Tibial artery (tissue), 4 donors: ENCODE data around the gene TEKT2.

ENCODE experiments used
- DNase-seq, 2 donors: peaks; one replicate each; pipeline ENCODE4 v3.0.0-alpha.2; 2019
- H3K27ac ChIP-seq, 2 donors: fragments of 200-600 bp; sonication (generic) in 1 of 2; 1 replicate in 1 of 2; 2 replicates in 1 of 2; pipeline ENCODE4 v1.5.1; 2018 to 2019; ENCODE audit warnings: mild to moderate bottlenecking in 1 of 2
- H3K27me3 ChIP-seq, 2 donors: fragments of 200-600 bp; sonication (generic) in 1 of 2; one replicate each; pipeline versions ENCODE4 v1.5.1 to v1.6.0; 2016 to 2019
- H3K36me3 ChIP-seq, 3 donors: fragments of 200-600 bp; sonication (generic) in 2 of 3; one replicate each; pipeline ENCODE4 v1.5.1; 2016 to 2019; ENCODE audit warnings: mild to moderate bottlenecking in 2 of 3
- H3K4me1 ChIP-seq, 4 donors: fragments of 200-600 bp; sonication (generic) in 2 of 4; 1 replicate in 3 of 4; 2 replicates in 1 of 4; pipeline ENCODE4 v1.5.1; 2016 to 2019
- H3K4me3 ChIP-seq, 2 donors: fragments of 200-600 bp; sonication (generic) in 1 of 2; 1 replicate in 1 of 2; 2 replicates in 1 of 2; pipeline ENCODE4 v1.5.1; 2018 to 2019; ENCODE audit warnings: mild to moderate bottlenecking in 2 of 2
- H3K9me3 ChIP-seq, 3 donors: fragments of 200-600 bp; sonication (generic) in 1 of 3; one replicate each; pipeline ENCODE4 v1.5.1; 2016 to 2019
- intact Hi-C: fragments of 100-400 bp; cut with DNase I; formaldehyde crosslinking; loops from one replicate; pipeline ENCODE4 v1.15.0; 2023; ENCODE audit warnings: low total_unique reads
- TF ChIP-seq, protein P1 (sequence below), 2 experiments: fragments of 200-600 bp in 1 of 2; fragments of 450-650 bp in 1 of 2; IDR thresholded peaks; one replicate each; pipeline ENCODE4 v1.5.1; 2017 to 2019; ENCODE audit warnings: antibody characterized with exemption in 2 of 2, mild to moderate bottlenecking in 1 of 2, moderate library complexity in 1 of 2

TEKT2 gene

DNA sequence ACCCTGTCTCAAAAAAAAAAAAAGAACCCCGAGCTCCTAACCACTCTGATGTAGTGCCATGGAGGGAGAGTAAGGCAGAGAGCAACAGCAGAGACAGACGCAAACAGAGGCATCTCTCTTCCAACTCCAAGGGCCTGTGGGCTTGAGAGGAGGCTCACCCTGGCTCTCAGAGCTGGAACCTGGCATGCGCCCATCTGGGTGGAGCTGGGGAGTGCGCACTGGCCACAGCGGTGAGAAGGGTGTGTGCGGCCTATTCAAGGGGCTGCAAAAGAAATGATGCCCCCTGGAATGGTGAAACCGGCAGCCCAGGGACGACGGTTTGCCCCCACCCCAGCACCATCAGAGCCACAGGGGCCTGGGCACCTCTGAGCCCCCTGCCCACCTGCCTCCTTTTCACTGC lies 23.5 kb downstream of the TEKT2 start:
- TF ChIP-seq, protein P1, sequence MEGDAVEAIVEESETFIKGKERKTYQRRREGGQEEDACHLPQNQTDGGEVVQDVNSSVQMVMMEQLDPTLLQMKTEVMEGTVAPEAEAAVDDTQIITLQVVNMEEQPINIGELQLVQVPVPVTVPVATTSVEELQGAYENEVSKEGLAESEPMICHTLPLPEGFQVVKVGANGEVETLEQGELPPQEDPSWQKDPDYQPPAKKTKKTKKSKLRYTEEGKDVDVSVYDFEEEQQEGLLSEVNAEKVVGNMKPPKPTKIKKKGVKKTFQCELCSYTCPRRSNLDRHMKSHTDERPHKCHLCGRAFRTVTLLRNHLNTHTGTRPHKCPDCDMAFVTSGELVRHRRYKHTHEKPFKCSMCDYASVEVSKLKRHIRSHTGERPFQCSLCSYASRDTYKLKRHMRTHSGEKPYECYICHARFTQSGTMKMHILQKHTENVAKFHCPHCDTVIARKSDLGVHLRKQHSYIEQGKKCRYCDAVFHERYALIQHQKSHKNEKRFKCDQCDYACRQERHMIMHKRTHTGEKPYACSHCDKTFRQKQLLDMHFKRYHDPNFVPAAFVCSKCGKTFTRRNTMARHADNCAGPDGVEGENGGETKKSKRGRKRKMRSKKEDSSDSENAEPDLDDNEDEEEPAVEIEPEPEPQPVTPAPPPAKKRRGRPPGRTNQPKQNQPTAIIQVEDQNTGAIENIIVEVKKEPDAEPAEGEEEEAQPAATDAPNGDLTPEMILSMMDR (IDR thresholded peaks at IDR 0.05) = no peak
- DNase-seq = no peak
- Histone ChIP-seq H3K4me1 (peaks cover 0 to 28% (median 2%) of the 10 kb centered on the region in 4 donors), H3K4me3 (no peak overlapping the region), H3K9me3 (no peaks in the 10 kb centered on the region), H3K27me3 (no peaks in the 10 kb centered on the region), H3K36me3 (no peaks in the 10 kb centered on the region), H3K27ac (peak overlapping the region in 1 of 2 donors; percentile 37)
- intact Hi-C loops = no loop called here

DNA sequence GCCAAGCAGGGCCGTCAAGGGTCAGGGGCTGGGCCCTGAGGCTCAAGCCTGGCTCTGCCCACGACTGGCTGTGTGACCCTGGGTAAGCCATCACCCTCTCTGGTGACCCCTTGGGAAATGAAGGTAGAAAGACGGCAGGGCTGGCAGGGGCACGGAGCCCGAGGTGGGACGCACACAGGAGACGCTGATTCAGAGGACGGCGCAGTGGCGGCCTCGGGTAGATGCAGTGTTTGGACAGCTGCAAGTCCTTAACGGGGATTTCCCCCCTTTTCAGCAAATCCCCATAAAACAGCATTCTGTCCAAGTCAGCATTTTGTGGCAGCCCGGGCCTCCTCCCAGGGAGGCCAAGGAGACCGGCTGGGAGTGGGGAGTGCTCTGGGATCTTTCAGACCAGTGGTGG lies 24.4 kb downstream of the TEKT2 start:
- Histone ChIP-seq H3K4me3 (no peak overlapping the region), H3K4me1 (peaks cover 0 to 28% (median 3%) of the 10 kb centered on the region in 4 donors), H3K27ac (peak overlapping the region in 1 of 2 donors; percentile 37), H3K27me3 (no peaks in the 10 kb centered on the region), H3K36me3 (peaks cover 0 to 6% (median 0%) of the 10 kb centered on the region in 3 donors), H3K9me3 (no peaks in the 10 kb centered on the region)
- intact Hi-C loops = no loop called here
- TF ChIP-seq, protein P1 (IDR thresholded peaks at IDR 0.05) = no peak
- DNase-seq = no peak

DNA sequence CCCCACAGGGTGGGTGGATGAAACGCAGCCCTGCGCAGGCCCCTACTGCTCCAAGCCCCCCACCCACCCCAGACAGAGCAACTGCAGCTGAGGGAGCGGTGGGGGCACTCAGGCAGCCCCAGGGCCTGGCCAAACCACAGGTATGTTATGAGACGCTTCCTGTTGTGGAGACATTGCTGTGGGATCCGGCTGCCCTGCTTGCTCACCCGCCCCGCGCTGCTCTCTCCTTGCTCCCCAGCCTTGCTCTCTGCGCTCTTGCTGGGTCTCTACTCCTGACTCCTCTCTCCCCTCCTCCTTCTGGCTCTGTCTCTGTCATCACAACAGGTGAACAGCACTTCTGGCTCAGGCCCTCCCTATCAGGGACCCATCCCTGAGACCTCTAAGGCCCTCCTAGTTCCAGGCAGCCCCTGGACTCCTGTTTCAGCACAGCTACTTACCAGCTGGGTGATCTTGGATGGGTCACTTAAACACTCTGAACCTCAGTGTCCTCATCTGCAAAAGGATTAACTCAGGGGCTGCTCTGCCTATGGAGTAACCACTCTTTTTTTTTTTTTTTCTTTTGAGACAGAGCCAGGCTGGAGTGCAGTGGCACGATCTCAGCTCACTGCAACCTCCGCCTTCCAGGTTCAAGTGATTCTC lies 25.3 kb downstream of the TEKT2 start:
- Histone ChIP-seq H3K27ac (no peak overlapping the region), H3K4me1 (peaks cover 0 to 28% (median 3%) of the 10 kb centered on the region in 4 donors), H3K4me3 (no peak overlapping the region), H3K27me3 (no peaks in the 10 kb centered on the region), H3K9me3 (no peaks in the 10 kb centered on the region), H3K36me3 (peaks cover 0 to 8% (median 0%) of the 10 kb centered on the region in 3 donors)
- no peak for DNase-seq
- intact Hi-C loops = no loop called here
- TF ChIP-seq, protein P1 (IDR thresholded peaks at IDR 0.05) = no peak

DNA sequence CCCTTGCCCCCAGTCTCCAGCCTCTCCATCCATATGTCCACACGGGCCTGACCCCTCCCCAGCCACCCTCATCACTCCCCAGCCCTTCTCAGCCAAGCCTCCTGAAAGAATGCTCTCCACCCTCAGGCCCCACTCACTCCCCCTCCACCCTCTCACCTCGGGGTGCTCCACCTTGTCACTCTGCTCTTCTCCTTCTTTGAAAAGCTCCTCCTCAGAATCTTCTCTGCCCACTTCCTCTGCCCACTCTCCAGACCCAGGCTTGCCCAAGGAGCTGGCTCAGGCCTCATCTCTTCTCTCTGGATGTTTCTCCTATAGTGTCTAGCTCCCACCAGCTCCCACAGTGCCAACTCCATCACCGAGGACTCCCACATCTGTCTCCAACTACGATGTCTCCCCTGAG lies 27.3 kb downstream of the TEKT2 start:
- Histone ChIP-seq H3K9me3 (no peaks in the 10 kb centered on the region), H3K27me3 (no peaks in the 10 kb centered on the region), H3K4me1 (peaks cover 0 to 42% (median 22%) of the 10 kb centered on the region in 4 donors), H3K36me3 (peaks cover 0 to 8% (median 0%) of the 10 kb centered on the region in 3 donors), H3K27ac (no peak overlapping the region), H3K4me3 (no peak overlapping the region)
- TF ChIP-seq, protein P1 (IDR thresholded peaks at IDR 0.05) = no peak
- intact Hi-C loops = no loop called here
- DNase-seq = no peak

DNA sequence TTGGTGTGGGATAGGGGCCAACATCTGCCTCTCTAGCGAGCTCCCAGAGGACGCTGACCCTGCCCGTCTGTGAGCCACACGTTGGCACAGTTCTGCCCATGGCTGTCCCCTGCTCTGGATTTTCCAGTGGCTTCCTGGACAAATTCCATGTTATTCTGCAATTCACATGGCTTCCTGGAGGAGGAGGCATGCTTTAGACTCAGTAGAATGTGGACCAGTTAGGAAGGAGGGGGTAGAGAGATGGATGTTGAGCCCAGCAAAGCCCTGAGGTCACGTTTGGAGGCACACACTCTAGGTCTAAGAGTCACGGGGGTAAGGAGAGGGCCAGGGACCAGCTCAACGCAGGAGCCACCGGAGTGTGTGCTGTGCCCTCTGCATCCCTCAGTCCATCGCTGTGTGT lies 28.9 kb downstream of the TEKT2 start:
- peak overlapping the region in 1 of 2 donors; percentile 28 for H3K27ac ChIP-seq

More for the DNA sequence above, 28.9 kb downstream of the TEKT2 start:
- TF ChIP-seq, protein P1 (IDR thresholded peaks at IDR 0.05) = no peak
- H3K4me1 ChIP-seq = peaks cover 0 to 42% (median 35%) of the 10 kb centered on the region in 4 donors
- H3K27me3 ChIP-seq = no peaks in the 10 kb centered on the region
- DNase-seq = no peak
- intact Hi-C loops = no loop called here
- H3K4me3 ChIP-seq = no peak overlapping the region
- peaks cover 0 to 8% (median 0%) of the 10 kb centered on the region in 3 donors for H3K36me3 ChIP-seq
- H3K9me3 ChIP-seq = no peaks in the 10 kb centered on the region
